Osteoblast (primary cell): ENCODE results near the gene RNF43. TPM values are rescaled to one million over a fixed set of nuclear protein-coding genes. Genes with fewer than 3 reads are reported as not detected.

ENCODE experiments used
- DNase-seq: peaks from one replicate; pipeline ENCODE4 v3.0.0; 2011; ENCODE audit warnings: low spot score, mixed read lengths; ENCODE audit not compliant: insufficient read length; ENCODE audit errors: missing footprints
- H2AFZ ChIP-seq: 2 replicates; pipeline ENCODE4 v1.6.0; 2011; ENCODE audit warnings: mild to moderate bottlenecking, low read length
- H3K27ac ChIP-seq: 2 replicates; pipeline ENCODE4 v1.5.1; 2011; ENCODE audit warnings: mild to moderate bottlenecking, low read depth, low read length, moderate library complexity
- H3K27me3 ChIP-seq: 2 replicates; pipeline ENCODE4 v1.6.0; 2012; ENCODE audit warnings: mild to moderate bottlenecking, control low read depth, inconsistent platforms, low read length, moderate library complexity; ENCODE audit not compliant: insufficient read depth
- H3K36me3 ChIP-seq: 2 replicates; pipeline ENCODE4 v1.5.1; 2011; ENCODE audit warnings: mild to moderate bottlenecking, low read length, control low read depth, moderate library complexity; ENCODE audit not compliant: insufficient read depth
- H3K4me1 ChIP-seq: 2 replicates; pipeline ENCODE4 v1.5.1; 2011; ENCODE audit warnings: mild to moderate bottlenecking, low read length, control low read depth, moderate library complexity; ENCODE audit not compliant: insufficient read depth
- H3K4me2 ChIP-seq: 2 replicates; pipeline ENCODE4 v1.6.0; 2011; ENCODE audit warnings: mild to moderate bottlenecking, low read length; ENCODE audit not compliant: insufficient read depth
- H3K4me3 ChIP-seq: fragments of 200-600 bp; sonication (generic); 3 replicates; pipeline ENCODE4 v1.5.1; 2012; ENCODE audit warnings: mild to moderate bottlenecking, low read length, inconsistent platforms; ENCODE audit not compliant: insufficient read depth
- H3K79me2 ChIP-seq: 2 replicates; pipeline ENCODE4 v1.6.0; 2012; ENCODE audit warnings: mild to moderate bottlenecking, low read length, control low read depth, inconsistent platforms; ENCODE audit not compliant: insufficient read depth
- H3K9me3 ChIP-seq: 2 replicates; pipeline ENCODE4 v1.5.1; 2011; ENCODE audit warnings: low read depth, low read length, control low read depth
- H4K20me1 ChIP-seq: 2 replicates; pipeline ENCODE4 v1.6.0; 2012; ENCODE audit warnings: mild to moderate bottlenecking, low read length, control low read depth; ENCODE audit not compliant: insufficient read depth
- total RNA-seq: library from RNA; depleted of rRNA; stranded (reverse); fragments of >200 nt; gene quantifications from 2 replicates; pipeline ENCODE4 v1.2.3, GENCODE V29; 2012
- TF ChIP-seq, protein P1 (sequence below): IDR thresholded peaks from 2 replicates; pipeline ENCODE4 v1.5.1; 2011; ENCODE audit warnings: mild to moderate bottlenecking, low read depth, low read length, moderate library complexity; ENCODE audit errors: extremely low read depth

RNF43 gene
- total RNA-seq, 1 donor, result under 0.01 TPM

DNA sequence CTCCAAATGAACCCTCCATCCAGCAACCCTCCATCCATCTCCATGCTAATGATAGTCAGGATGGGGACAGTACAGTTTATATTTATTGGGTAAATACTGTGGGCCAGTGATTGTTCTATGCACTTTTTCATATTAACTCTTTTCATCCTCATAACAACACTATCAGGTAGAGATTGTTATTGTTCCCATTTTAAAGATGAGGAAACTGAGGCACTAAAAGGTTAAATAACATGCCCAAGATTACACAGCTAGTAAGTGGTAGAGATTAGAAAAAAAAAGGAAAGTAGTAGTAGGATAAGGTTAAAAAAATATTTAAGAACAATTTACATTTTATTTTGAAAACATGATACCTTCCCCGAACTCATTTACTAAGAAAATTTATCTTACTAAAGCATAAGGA lies 43.4 kb downstream of the RNF43 start:
- Histone ChIP-seq H3K79me2 (no peaks in the 10 kb centered on the region), H3K27me3 (peaks cover 3% of the 10 kb centered on the region), H3K27ac (no peak overlapping the region), H3K4me1 (no peaks in the 10 kb centered on the region), H3K4me3 (no peak overlapping the region), H4K20me1 (no peaks in the 10 kb centered on the region), H3K36me3 (no peaks in the 10 kb centered on the region), H3K9me3 (no peaks in the 10 kb centered on the region), H3K4me2 (no peak overlapping the region), H2AFZ (no peak overlapping the region)
- TF ChIP-seq, protein P1, sequence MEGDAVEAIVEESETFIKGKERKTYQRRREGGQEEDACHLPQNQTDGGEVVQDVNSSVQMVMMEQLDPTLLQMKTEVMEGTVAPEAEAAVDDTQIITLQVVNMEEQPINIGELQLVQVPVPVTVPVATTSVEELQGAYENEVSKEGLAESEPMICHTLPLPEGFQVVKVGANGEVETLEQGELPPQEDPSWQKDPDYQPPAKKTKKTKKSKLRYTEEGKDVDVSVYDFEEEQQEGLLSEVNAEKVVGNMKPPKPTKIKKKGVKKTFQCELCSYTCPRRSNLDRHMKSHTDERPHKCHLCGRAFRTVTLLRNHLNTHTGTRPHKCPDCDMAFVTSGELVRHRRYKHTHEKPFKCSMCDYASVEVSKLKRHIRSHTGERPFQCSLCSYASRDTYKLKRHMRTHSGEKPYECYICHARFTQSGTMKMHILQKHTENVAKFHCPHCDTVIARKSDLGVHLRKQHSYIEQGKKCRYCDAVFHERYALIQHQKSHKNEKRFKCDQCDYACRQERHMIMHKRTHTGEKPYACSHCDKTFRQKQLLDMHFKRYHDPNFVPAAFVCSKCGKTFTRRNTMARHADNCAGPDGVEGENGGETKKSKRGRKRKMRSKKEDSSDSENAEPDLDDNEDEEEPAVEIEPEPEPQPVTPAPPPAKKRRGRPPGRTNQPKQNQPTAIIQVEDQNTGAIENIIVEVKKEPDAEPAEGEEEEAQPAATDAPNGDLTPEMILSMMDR, result no peak
- DNase-seq, result no peak

DNA sequence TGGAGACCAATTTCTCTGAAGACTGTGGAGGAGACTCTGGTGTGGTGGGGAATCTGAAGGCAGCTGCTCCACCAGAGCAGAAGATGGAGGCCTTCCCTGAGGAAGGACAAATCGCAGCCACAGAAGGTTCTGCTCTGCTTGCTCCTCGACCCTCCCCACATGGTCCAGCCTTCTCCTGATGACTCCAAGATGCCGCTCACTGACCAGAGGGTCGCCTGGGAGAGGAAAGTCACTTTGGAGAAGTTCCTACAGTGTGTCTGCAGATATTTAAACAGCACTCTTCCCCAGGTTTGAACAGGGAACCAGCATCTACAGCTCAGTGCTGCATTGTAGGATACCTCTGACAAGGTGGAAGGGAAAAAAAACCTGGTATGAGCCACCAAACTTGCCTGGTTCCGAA lies 44.3 kb downstream of the RNF43 start:
- Histone ChIP-seq H3K27me3 (peaks cover 3% of the 10 kb centered on the region), H2AFZ (no peak overlapping the region), H3K4me1 (no peaks in the 10 kb centered on the region), H3K4me3 (no peak overlapping the region), H3K9me3 (no peaks in the 10 kb centered on the region), H3K79me2 (no peaks in the 10 kb centered on the region), H4K20me1 (no peaks in the 10 kb centered on the region), H3K4me2 (no peak overlapping the region), H3K27ac (no peak overlapping the region), H3K36me3 (no peaks in the 10 kb centered on the region)
- no peak for DNase-seq
- TF ChIP-seq, protein P1, result no peak

DNA sequence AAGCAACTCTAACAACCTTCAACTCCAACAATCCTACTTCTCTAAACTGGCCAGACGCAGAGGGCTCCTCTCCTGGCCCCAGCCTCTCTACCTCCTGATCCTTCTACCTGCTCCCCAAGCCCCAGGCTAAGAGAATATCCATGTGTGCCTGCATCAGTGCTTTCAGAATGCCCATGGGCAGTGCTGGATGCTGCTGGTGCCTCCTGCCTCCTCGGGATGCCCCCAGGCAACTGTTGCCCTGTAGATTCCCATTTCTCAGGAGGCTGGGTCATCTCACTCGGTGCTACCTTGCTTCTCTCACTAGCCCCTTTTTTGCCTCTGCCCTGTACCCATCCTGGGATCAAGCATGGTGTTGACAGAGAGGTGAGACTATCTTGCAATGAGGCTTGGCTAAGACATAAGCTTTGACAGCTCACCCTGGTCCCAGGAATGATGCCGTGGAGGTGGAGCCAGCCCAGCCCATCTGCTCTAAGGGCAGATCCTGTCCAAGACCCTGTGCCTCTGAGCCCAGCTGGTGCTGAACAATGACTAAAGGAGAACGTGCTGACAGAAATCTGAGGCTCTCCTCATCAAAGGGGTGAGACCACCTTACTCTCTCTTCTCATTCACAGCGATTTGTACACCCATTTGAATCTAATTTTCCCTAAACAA lies 45.9 kb downstream of the RNF43 start:
- Histone ChIP-seq H3K4me3 (no peak overlapping the region), H3K36me3 (no peaks in the 10 kb centered on the region), H2AFZ (no peak overlapping the region), H3K27ac (no peak overlapping the region), H3K27me3 (peaks cover 3% of the 10 kb centered on the region), H4K20me1 (no peaks in the 10 kb centered on the region), H3K9me3 (no peaks in the 10 kb centered on the region), H3K4me1 (no peaks in the 10 kb centered on the region), H3K4me2 (no peak overlapping the region), H3K79me2 (no peaks in the 10 kb centered on the region)
- TF ChIP-seq, protein P1, result no peak
- DNase-seq, result no peak

DNA sequence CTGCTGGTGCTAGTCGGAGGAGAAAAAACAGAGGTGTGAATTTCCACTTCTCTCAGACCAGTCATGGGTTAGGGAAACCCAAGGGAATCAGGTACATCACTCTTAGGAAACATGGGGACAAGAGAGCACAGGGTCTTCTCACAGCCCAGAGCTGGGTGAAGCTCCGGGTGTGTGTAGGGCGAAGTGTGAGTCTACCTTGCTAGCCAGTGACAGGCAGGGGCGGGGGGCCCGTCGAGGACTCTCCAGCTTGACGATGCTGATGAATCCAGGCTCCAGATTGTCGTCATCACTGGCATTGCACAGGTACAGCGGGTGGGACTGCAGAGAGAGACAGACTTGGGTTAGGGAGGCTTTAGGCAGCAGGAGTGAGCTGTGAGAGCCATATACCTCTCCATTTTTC lies 46.6 kb downstream of the RNF43 start:
- no peaks in the 10 kb centered on the region for H3K4me1 ChIP-seq
- no peak overlapping the region for H3K27ac ChIP-seq
- H3K4me3 ChIP-seq, result no peak overlapping the region
- H3K9me3 ChIP-seq, result no peaks in the 10 kb centered on the region
- TF ChIP-seq, protein P1, result no peak
- no peaks in the 10 kb centered on the region for H3K36me3 ChIP-seq
- H3K4me2 ChIP-seq, result no peak overlapping the region
- H3K27me3 ChIP-seq, result peaks cover 3% of the 10 kb centered on the region
- DNase-seq, result no peak
- H3K79me2 ChIP-seq, result no peaks in the 10 kb centered on the region
- H4K20me1 ChIP-seq, result no peaks in the 10 kb centered on the region
- no peak overlapping the region for H2AFZ ChIP-seq
